Heart right ventricle (tissue), 16 donors: ENCODE data around the gene HIBCH. TPM values are rescaled to one million over a fixed set of nuclear protein-coding genes. Genes with fewer than 3 reads are reported as not detected.
"Not testable (repeated sequence)": the region's sequence is repeated elsewhere in the genome, so short reads cannot be mapped to it uniquely, and the experiment has no call there.

Experiments
- ATAC-seq, 8 donors: fragments of 200-7000 bp; cut with Tn5 transposase; one replicate each; pipeline ENCODE4 v1.9.1; 2020; ENCODE audit warnings: mild to moderate bottlenecking in 8 of 8, moderate library complexity in 8 of 8, moderate number of reproducible peaks in 1 of 8
- DNase-seq, 2 donors: peaks; one replicate each; pipeline ENCODE4 v3.0.0-alpha.2; 2020
- H3K27ac ChIP-seq, 10 donors: fragments of 200-600 bp; sonication (generic) in 2 of 10; one replicate each; pipeline versions ENCODE4 v1.5.0 to v1.8.0; 2020 to 2022; ENCODE audit warnings: mild to moderate bottlenecking in 3 of 10
- H3K27me3 ChIP-seq, 7 donors: fragments of 200-600 bp; one replicate each; pipeline ENCODE4 v1.8.0; 2021 to 2022; ENCODE audit warnings: mild to moderate bottlenecking in 2 of 7
- H3K36me3 ChIP-seq, 9 donors: fragments of 200-600 bp; sonication (generic) in 1 of 9; one replicate each; pipeline versions ENCODE4 v1.5.0 to v1.8.0; 2020 to 2022; ENCODE audit warnings: mild to moderate bottlenecking in 2 of 9
- H3K4me1 ChIP-seq, 9 donors: fragments of 200-600 bp; sonication (generic) in 1 of 9; one replicate each; pipeline versions ENCODE4 v1.5.0 to v1.8.0; 2020 to 2022; ENCODE audit warnings: mild to moderate bottlenecking in 4 of 9
- H3K4me3 ChIP-seq, 10 donors: fragments of 200-600 bp; sonication (generic) in 2 of 10; one replicate each; pipeline versions ENCODE4 v1.5.0 to v1.8.0; 2020 to 2022; ENCODE audit warnings: mild to moderate bottlenecking in 7 of 10, moderate library complexity in 2 of 10
- H3K9me3 ChIP-seq, 11 donors: fragments of 200-600 bp in 10 of 11; sonication (generic) in 2 of 11; one replicate each; pipeline versions ENCODE4 v1.5.0 to v1.8.0; 2013 to 2022; ENCODE audit warnings: mild to moderate bottlenecking in 2 of 11, control low read depth in 1 of 11, moderate library complexity in 1 of 11
- WGBS, 2 donors: extraction: QIAGEN DNeasy Blood & Tissue Kit; methylation state at CpG; one replicate each; pipeline ENCODE4 v1.1.7; 2013; ENCODE audit warnings: inconsistent platforms in 1 of 2; 5-methylcytosine and 5-hydroxymethylcytosine counted together
- intact Hi-C, 10 donors: fragments of 100-400 bp; cut with DNase I; formaldehyde crosslinking; loops; one replicate each; pipeline versions ENCODE4 v1.11.1 to v1.14.2; 2022
- polyA plus RNA-seq, 2 donors: library from polyadenylated mRNA; stranded (reverse); fragments of 200-250 nt; gene quantifications; one replicate each; pipeline ENCODE4 v1.2.3, GENCODE V29; 2013
- total RNA-seq, 10 donors: library from RNA; stranded (reverse); fragmentation: NEBNext Ultra II Directional in 3 of 10; extraction: Animal tissue kit (Norgen Biotek cat#: 25700) in 3 of 10; gene quantifications; one replicate each; pipeline versions ENCODE4 v1.2.1 to v1.2.4, GENCODE V29; 2021 to 2023
- TF ChIP-seq, protein P1 (sequence below), 9 donors: fragments of 200-600 bp; sonication (generic) in 2 of 9; IDR thresholded peaks; one replicate each; pipeline versions ENCODE4 v1.5.0 to v1.8.0; 2021 to 2022; ENCODE audit warnings: antibody characterized with exemption in 9 of 9, mild to moderate bottlenecking in 5 of 9, moderate library complexity in 1 of 9
- donor health status: Arrhythmogenic right ventricular cardiomyopathy.
- donor health status: ischemic (EF 13 %, LVEDD 7.1; RV severe dilation, severe dysfunction).
- donor health status: healthy with polysubstance abuse.
- donor health status: DM: no; HTN: yes; CAD: no.
- donor health status: DM: no; HTN: no; CAD: no.
- donor health status: ischemic (EF 25% LVEDD 6.9; RV normal size, moderate dysfunction).
- donor health status: ischemic (EF 25% LVEDD 5.7; RV mildly dilated, moderate dysfunction).
- donor health status: healthy.
- donor health status: DM: yes; HTN: yes; CAD: no.
- donor health status: Ischemic cardiomyopathy.
- donor health status: ischemic (EF 35%, LVEDD 5.7; RV mildly dilated, moderate dysfunction).
- donor health status: nonischemic (EF 11% LVEDD 7.7; RV severe dilation, severe dysfunction).
- donor health status: DM: yes; HTN: yes; CAD: no.
- donor health status: PGD.
- donor health status: ischemic (EF 29% LVEDD 5.4; RV normal size, mild dysfunction).
- donor health status: nonischemic (EF 23%, LVEDD 6.1; RV moderate dilation, normal function).

HIBCH gene
- total and polyA plus RNA-seq, 12 donors = 7.7 to 38.4 (median 24.8) TPM

DNA sequence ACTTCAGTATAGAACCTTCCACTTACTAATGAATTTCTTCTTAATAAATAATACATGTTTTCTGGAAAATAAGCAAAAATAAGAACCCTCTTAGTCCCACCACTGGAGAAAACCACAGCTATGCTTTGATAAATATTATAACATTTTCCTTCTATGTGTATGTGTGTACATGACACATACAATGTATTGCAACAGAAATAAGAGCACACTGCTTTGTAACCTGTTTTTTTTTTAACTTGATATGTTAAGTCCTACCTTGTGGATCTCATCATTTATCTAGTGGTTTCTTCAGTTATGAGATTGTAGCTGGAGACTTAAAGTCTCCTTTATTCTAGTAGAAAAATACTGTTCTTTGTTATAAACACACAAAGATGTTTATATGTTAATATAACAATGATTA is 40.9 kb upstream of the HIBCH start:
- H3K36me3 ChIP-seq = peaks cover 0 to 55% (median 4%) of the 10 kb centered on the region in 9 donors
- peaks cover 0 to 49% (median 31%) of the 10 kb centered on the region in 9 donors for H3K4me1 ChIP-seq
- DNase-seq = no peak
- no peak for ATAC-seq
- peak overlapping the region in 5 of 10 donors; percentile 41 to 74 (median 58) for H3K27ac ChIP-seq
- H3K27me3 ChIP-seq = no peaks in the 10 kb centered on the region
- intact Hi-C loops = no loop called here
- H3K9me3 ChIP-seq = no peaks in the 10 kb centered on the region
- peak overlapping the region in 2 of 10 donors; percentile 42 for H3K4me3 ChIP-seq
- TF ChIP-seq, protein P1, sequence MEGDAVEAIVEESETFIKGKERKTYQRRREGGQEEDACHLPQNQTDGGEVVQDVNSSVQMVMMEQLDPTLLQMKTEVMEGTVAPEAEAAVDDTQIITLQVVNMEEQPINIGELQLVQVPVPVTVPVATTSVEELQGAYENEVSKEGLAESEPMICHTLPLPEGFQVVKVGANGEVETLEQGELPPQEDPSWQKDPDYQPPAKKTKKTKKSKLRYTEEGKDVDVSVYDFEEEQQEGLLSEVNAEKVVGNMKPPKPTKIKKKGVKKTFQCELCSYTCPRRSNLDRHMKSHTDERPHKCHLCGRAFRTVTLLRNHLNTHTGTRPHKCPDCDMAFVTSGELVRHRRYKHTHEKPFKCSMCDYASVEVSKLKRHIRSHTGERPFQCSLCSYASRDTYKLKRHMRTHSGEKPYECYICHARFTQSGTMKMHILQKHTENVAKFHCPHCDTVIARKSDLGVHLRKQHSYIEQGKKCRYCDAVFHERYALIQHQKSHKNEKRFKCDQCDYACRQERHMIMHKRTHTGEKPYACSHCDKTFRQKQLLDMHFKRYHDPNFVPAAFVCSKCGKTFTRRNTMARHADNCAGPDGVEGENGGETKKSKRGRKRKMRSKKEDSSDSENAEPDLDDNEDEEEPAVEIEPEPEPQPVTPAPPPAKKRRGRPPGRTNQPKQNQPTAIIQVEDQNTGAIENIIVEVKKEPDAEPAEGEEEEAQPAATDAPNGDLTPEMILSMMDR (IDR thresholded peaks at IDR 0.05) = no peak

- ATAC-seq, H3K9me3 ChIP-seq, DNase-seq, H3K27me3 ChIP-seq, intact Hi-C loops, H3K4me3 ChIP-seq: not testable (repeated sequence)
- peaks cover 0 to 38% (median 3%) of the 10 kb centered on the region in 9 donors for H3K36me3 ChIP-seq
- H3K4me1 ChIP-seq = peaks cover 0 to 62% (median 33%) of the 10 kb centered on the region in 9 donors
- H3K27ac ChIP-seq = peak overlapping the region in 7 of 10 donors; percentile 1 to 74 (median 45)
- WGBS, 2 donors = 80 to 82% methylated on average over 8 of the region's 8 CpGs
These were observed 39.2 kb upstream of the HIBCH start for GRCh38 chr2:190358655-190359448.

DNA sequence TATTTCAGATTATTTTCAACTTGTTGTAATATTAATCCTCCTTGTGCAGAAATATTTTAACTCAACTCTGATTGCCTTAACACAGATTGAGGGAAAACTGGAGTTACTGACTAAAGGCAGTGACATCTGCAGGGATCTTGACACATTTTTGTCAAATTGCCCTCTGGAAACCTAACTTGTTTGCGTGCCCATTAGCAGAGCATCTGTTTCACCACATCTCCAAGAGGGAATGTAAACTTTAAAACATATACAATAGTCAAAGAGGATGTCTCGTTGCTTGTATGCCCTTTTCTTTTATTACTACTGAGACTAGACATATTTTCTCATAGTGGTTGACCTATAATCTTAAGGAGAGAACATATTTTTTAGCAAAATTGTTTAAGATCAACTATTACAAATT is 38.0 kb upstream of the HIBCH start:
- Histone ChIP-seq H3K36me3 (peaks cover 0 to 25% (median 0%) of the 10 kb centered on the region in 9 donors), H3K4me1 (peaks cover 0 to 74% (median 43%) of the 10 kb centered on the region in 9 donors)

DNA sequence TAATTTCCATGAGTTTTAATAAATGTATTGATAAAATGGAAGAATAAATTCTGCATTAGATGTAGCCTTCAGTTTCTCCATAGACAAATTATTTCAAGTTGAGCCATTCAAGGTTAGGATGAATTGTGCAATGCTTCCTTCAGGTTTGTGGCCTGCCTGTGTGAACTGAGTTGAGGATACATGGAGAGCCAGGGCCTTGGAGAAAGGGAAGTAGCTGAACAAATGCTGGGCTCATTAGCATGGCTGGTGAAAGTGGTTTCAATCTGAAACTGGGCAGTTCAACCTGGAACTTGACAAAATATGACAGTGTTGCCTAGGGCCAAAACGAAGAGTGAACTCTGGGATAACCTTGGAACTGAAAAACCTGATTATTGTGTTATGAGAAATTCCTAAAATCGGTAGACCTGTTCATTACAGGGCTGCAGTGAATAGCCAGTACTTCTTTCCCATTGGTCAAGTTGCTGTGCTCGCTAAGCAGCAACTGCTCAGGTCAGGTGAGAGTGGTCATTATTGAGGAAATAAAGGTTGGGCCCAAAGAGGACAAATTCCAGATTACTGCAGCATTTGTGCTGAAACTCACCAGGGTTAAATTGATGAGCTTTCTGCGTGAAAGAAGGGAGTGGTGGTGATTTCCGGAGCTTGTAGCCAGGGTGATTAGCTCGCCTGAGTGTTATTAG is 36.5 kb upstream of the HIBCH start:
- H3K36me3 ChIP-seq = peaks cover 0 to 10% (median 0%) of the 10 kb centered on the region in 9 donors
- WGBS, 2 donors = 65 to 73% methylated on average over 6 of the region's 6 CpGs
- H3K27me3 ChIP-seq = no peaks in the 10 kb centered on the region
- TF ChIP-seq, protein P1 (IDR thresholded peaks at IDR 0.05) = no peak
- intact Hi-C loops = no loop called here
- ATAC-seq = no peak
- no peaks in the 10 kb centered on the region for H3K9me3 ChIP-seq
- H3K4me3 ChIP-seq = no peak overlapping the region
- peaks cover 0 to 82% (median 50%) of the 10 kb centered on the region in 9 donors for H3K4me1 ChIP-seq
- H3K27ac ChIP-seq = peak overlapping the region in 1 of 10 donors; percentile 10
- DNase-seq = no peak

More for the DNA sequence above, 38.0 kb upstream of the HIBCH start:
- Histone ChIP-seq H3K4me3 (no peak overlapping the region), H3K27me3 (no peaks in the 10 kb centered on the region), H3K9me3 (no peaks in the 10 kb centered on the region), H3K27ac (no peak overlapping the region)
- 48 to 85% methylated on average over 2 of the region's 2 CpGs for WGBS, 2 donors
- TF ChIP-seq, protein P1 (IDR thresholded peaks at IDR 0.05) = no peak
- intact Hi-C loops = no loop called here
- no peak for DNase-seq
- ATAC-seq = no peak
